ENCODE results near the gene PDHX. TPM values are rescaled to one million over a fixed set of nuclear protein-coding genes. Genes with fewer than 3 reads are reported as not detected.

PDHX gene
- 18.1 to 28.5 TPM (median 22.0 TPM) in 3 replicates for polyA plus RNA-seq
- 45.5 TPM for polyA plus RNA-seq (2011; ENCODE audit: low read depth)
- 23.1 and 33.4 TPM in 2 replicates for polyA plus RNA-seq (2011; cell fraction: cytosol; rRNA removed)
- 25.9 and 33.6 TPM in 2 replicates for polyA plus RNA-seq (2011; cell fraction: nucleus; rRNA removed)
- polyA plus RNA-seq (2012; ENCODE audit: low replicate concordance): 18.5 and 23.1 TPM in 2 replicates
- polyA minus RNA-seq: 9.0 to 18.3 TPM (median 17.7 TPM) in 3 replicates
- polyA minus RNA-seq (2011; cell fraction: cytosol; rRNA and poly(A)+ RNA removed): 18.2 TPM
- polyA minus RNA-seq (2011; cell fraction: nucleus; rRNA and poly(A)+ RNA removed): 16.8 and 25.8 TPM in 2 replicates

DNA sequence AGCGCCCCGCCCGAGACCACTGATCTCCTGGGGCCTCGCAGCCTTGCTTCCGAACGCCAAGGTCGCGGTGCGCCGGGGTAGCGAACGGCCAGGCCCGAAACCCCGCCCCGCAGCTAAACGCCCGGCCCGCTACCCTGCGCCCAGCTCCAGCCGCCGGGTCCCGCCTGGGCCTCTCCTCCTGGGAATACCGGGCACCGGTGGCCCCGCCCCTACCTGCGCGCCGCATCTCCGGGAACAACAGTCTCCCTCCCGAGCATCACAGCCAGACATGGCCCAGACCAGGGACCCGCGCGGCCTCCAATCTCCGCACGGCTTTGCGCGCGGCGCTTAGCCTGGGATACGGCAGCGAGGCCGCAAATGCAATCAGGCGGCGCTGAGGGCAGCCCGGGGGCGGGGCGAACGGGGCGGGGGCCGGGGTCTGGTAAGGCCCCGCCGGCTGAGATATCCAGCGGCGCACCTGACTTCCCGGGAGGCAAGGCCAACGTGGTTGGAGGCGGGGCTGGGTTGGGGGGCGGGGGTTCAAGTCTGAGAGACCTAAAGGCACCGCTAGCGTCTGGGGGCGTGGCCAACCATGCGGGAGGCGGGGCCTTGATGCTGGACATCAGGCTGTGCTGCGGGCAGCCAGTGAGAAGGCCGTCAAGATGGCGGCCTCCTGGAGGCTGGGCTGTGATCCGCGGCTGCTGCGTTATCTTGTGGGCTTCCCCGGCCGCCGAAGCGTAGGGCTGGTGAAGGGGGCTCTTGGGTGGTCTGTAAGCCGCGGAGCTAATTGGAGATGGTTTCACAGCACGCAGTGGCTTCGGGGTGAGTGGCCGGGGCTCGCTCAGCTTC, at the start of gene PDHX, which contains the start of gene APIP:
Gene PDHX, plus strand, starts transcription at position 604 of the 828 bp plus-strand sequence. Its CDS starts 38 bp downstream, at position 642.
Gene APIP, minus strand, starts transcription at position 365 of the 828 bp plus-strand sequence. Its CDS starts 95 bp downstream, at position 270.
- H3K4me1 ChIP-seq (ENCODE audit: control insufficient read depth, extremely low read depth, insufficient read depth, low read length): peaks cover 17% of the 10 kb centered on the region
- H3K9ac ChIP-seq (ENCODE audit: control insufficient read depth, extremely low read depth, insufficient read depth, low read length): peak within 1 kb of the TSS; percentile 98
- H3K4me3 ChIP-seq (ENCODE audit: control insufficient read depth in 2 of 3, extremely low read depth in 1 of 3, insufficient read depth in 2 of 3, low read depth in 1 of 3, low read length in 3 of 3): peak within 1 kb of the TSS; percentile 69 to 87 (median 84)
- no peaks in the 10 kb centered on the region for H3K9me1 ChIP-seq (ENCODE audit: control insufficient read depth, extremely low read depth, insufficient read depth, low read length)
- peak within 1 kb of the TSS; percentile 91 for H2AFZ ChIP-seq (ENCODE audit: control insufficient read depth, low read length)
- DNase-seq (ENCODE audit: low read depth, low spot score): peak; percentile 93
- H3K36me3 ChIP-seq (ENCODE audit: control insufficient read depth in 2 of 2, extremely low read depth in 1 of 2, insufficient read depth in 2 of 2, low read length in 2 of 2): no peaks in the 10 kb centered on the region
- no peaks in the 10 kb centered on the region for H4K20me1 ChIP-seq (ENCODE audit: control insufficient read depth, extremely low read depth, insufficient read depth, low read length)
- dilution Hi-C loops (cut with MboI; ENCODE audit: extremely low pct_ligation_motif_present, low sequenced_read_pairs): no loop called here
- FAIRE-seq: no peak
- TF ChIP-seq, protein P1, sequence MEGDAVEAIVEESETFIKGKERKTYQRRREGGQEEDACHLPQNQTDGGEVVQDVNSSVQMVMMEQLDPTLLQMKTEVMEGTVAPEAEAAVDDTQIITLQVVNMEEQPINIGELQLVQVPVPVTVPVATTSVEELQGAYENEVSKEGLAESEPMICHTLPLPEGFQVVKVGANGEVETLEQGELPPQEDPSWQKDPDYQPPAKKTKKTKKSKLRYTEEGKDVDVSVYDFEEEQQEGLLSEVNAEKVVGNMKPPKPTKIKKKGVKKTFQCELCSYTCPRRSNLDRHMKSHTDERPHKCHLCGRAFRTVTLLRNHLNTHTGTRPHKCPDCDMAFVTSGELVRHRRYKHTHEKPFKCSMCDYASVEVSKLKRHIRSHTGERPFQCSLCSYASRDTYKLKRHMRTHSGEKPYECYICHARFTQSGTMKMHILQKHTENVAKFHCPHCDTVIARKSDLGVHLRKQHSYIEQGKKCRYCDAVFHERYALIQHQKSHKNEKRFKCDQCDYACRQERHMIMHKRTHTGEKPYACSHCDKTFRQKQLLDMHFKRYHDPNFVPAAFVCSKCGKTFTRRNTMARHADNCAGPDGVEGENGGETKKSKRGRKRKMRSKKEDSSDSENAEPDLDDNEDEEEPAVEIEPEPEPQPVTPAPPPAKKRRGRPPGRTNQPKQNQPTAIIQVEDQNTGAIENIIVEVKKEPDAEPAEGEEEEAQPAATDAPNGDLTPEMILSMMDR (optimal IDR thresholded peaks at IDR 0.05 in 1 of 3, IDR thresholded peaks at IDR 0.05 in 1 of 3, conservative IDR thresholded peaks at IDR 0.05 in 1 of 3; ENCODE audit: extremely low read depth in 1 of 3, insufficient read depth in 2 of 3, low read length in 3 of 3): no peak
- TF ChIP-seq EZH2 (IDR thresholded peaks at IDR 0.05; ENCODE audit: low read length): no peak
- peak within 1 kb of the TSS; percentile 85 for H3K27ac ChIP-seq (ENCODE audit: control insufficient read depth, insufficient read depth, low read length)
- peaks cover 50% of the 10 kb centered on the region for H3K79me2 ChIP-seq (ENCODE audit: control insufficient read depth, insufficient read depth, low read length)
- H3K27me3 ChIP-seq (ENCODE audit: control insufficient read depth, extremely low read depth, insufficient read depth, low read length): no peaks in the 10 kb centered on the region
- H3K9me3 ChIP-seq (ENCODE audit: control insufficient read depth, low read depth, low read length): no peaks in the 10 kb centered on the region
- peak within 1 kb of the TSS; percentile 98 for H3K4me2 ChIP-seq (ENCODE audit: control insufficient read depth, extremely low read depth, insufficient read depth, low read depth, low read length)

DNA sequence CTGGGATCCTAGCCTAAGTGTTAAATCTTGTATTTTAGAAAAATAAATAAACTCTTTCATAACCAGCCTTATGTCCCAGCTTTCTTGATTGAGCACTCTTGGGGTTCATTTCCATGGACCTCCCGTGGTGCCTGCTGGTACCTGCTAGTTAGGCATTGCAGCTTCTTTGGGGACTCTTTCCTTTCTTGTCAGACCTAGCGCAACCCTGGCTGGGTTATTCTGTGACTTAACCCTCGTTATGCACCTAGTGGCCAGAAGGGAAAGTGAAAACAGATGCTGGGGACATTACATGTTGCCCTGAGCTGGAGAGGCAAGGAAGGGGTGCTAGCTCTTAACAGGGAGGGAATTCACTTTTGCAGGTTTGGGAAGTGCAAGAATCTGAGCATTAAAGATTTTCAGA, 47.0 kb upstream of the PDHX start:
- Histone ChIP-seq H3K27ac (ENCODE audit: control insufficient read depth, insufficient read depth, low read length) (no peak overlapping the region), H3K79me2 (ENCODE audit: control insufficient read depth, insufficient read depth, low read length) (no peaks in the 10 kb centered on the region), H3K4me1 (ENCODE audit: control insufficient read depth, extremely low read depth, insufficient read depth, low read length) (no peaks in the 10 kb centered on the region), H3K27me3 (ENCODE audit: control insufficient read depth, extremely low read depth, insufficient read depth, low read length) (no peaks in the 10 kb centered on the region), H4K20me1 (ENCODE audit: control insufficient read depth, extremely low read depth, insufficient read depth, low read length) (no peaks in the 10 kb centered on the region), H3K9ac (ENCODE audit: control insufficient read depth, extremely low read depth, insufficient read depth, low read length) (no peak overlapping the region), H2AFZ (ENCODE audit: control insufficient read depth, low read length) (no peak overlapping the region), H3K9me3 (ENCODE audit: control insufficient read depth, low read depth, low read length) (no peaks in the 10 kb centered on the region), H3K4me3 (ENCODE audit: control insufficient read depth in 2 of 3, extremely low read depth in 1 of 3, insufficient read depth in 2 of 3, low read depth in 1 of 3, low read length in 3 of 3) (no peak overlapping the region), H3K4me2 (ENCODE audit: control insufficient read depth, extremely low read depth, insufficient read depth, low read depth, low read length) (no peak overlapping the region), H3K36me3 (ENCODE audit: control insufficient read depth in 2 of 2, extremely low read depth in 1 of 2, insufficient read depth in 2 of 2, low read length in 2 of 2) (no peaks in the 10 kb centered on the region), H3K9me1 (ENCODE audit: control insufficient read depth, extremely low read depth, insufficient read depth, low read length) (no peaks in the 10 kb centered on the region)
- FAIRE-seq: no peak
- no peak for DNase-seq (ENCODE audit: low read depth, low spot score)
- TF ChIP-seq, protein P1 (optimal IDR thresholded peaks at IDR 0.05 in 1 of 3, IDR thresholded peaks at IDR 0.05 in 1 of 3, conservative IDR thresholded peaks at IDR 0.05 in 1 of 3; ENCODE audit: extremely low read depth in 1 of 3, insufficient read depth in 2 of 3, low read length in 3 of 3): peak in 2 of 3 experiments; percentile 6 to 34
- no peak for TF ChIP-seq EZH2 (IDR thresholded peaks at IDR 0.05; ENCODE audit: low read length)
- dilution Hi-C loops (cut with MboI; ENCODE audit: extremely low pct_ligation_motif_present, low sequenced_read_pairs): no loop called here

Data from keratinocyte (primary cell).